Islet of Langerhans (tissue), 1 donor: ENCODE data around the gene SLC25A53.
A peak's percentile ranks its signal among the peaks of the same experiment; 100 is the strongest.
"Not testable (repeated sequence)": the region's sequence is repeated elsewhere in the genome, so short reads cannot be mapped to it uniquely, and the experiment has no call there.

Source experiments
- FAIRE-seq: peaks from one replicate; lab custom pipeline; 2011; peaks lifted over from hg19 to GRCh38; lab: Jason Lieb, UNC

The SLC25A53 gene

DNA sequence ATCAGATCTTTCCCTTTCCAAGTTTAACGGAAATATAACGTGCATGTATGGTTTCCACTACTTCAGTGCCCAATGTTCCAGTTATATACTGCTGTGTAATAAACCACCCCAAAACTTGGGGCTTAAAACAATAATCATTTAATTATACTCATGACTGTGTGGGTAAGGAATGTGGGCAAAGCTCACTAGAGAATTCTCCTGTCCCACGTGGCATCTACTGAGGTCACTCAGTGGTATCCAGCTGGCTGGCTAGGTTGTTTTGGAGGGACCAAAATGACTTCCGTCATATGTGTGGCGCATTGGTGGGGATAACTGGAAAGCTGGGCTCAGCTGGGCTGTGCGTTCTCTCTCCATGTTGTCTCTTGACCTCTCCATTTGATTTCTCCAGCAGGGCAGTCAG lies 26.0 kb downstream of the SLC25A53 start:
- FAIRE-seq = no peak

DNA sequence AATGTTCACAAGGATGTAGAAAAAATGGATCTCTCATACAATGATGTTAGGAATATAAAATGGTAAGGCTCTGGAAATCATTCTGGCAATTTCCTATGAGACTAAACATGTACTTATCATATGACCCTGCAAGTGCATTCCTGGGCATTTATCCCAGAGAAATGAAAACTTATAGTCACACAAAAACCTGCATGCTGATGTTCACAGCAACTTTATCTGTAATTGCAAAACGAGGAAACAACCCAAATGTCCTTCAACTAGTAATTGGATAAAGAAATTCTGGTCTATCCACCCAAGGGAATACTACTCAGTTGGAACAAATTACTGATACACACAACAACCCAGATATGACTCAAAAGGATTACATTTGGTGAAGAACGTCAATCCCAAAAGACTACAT lies 30.0 kb downstream of the SLC25A53 start:
- FAIRE-seq = no peak

- no peak for FAIRE-seq
These were observed 34.0 kb downstream of the SLC25A53 start for GRCh38 chrX:104122829-104123228.

DNA sequence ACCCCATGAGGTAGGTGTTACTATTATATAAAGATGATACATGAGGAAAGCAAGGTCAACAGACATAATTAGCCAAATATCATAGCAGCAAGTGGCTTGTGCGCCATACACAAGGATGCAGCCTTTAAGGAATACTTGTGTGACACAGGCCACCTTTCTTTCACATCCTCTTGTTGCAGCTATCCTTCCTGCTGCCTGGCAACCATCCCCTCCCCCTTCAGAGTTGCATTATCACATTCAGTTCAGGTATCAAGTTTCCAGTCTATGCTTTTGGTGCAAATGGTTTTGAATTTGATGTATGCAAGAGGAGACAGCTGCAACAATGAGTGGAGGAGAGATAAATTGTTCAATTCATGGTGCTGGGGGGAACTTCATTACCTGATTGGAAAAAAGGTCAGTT lies 38.0 kb downstream of the SLC25A53 start:
- FAIRE-seq = no peak

GRCh38 chrX:104117759-104118158 lies 39.0 kb downstream of the SLC25A53 start:
- FAIRE-seq = no peak

GRCh38 chrX:104113222-104113965 lies 43.4 kb downstream of the SLC25A53 start:
- FAIRE-seq = no peak

- no peak for FAIRE-seq
These were observed 44.4 kb downstream of the SLC25A53 start, which contains the start of gene ZCCHC18 for GRCh38 chrX:104112326-104112951. TSS of gene ZCCHC18 (plus strand) at chrX:104112523. CDS start at chrX:104114112, 1,589 bp downstream.

DNA sequence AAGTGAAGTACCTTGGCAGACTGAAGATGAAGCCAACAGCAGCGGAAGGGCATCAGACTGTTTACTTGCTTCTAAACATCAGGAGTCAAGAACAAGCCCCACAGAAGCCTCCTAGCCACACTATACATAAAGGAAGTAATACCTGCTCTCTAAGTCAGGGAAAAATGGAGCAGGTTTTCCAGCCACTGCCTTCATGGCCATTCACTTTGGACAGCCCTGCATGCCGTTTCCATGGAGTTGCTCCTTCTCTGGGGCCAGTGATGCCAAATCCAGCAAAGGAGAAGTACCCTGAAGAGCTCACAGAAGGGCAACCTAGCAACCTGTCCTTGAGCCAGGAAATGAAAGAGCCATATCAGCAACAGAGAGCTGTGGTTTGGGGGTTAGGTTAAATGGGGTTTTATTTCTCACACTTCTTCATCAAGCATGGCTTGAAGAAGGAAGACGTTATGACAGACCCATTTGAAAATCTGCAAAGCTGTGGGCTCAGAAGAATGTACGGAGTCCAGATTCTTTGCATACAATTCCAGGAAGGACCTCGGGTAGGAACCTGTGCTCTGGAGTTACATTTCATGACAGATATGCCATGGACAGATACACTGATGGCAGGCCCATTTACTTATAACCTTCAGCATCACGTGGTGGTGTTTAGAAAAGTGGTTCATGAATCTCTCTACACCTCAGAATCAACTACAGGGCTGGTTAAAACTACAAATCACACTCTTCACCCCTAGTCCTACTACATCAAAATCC lies 46.1 kb downstream of the SLC25A53 start:
- FAIRE-seq = peak; percentile 100

- FAIRE-seq = no peak
These were observed 47.9 kb downstream of the SLC25A53 start for GRCh38 chrX:104108955-104109354.

- no peak for FAIRE-seq
These were observed 51.2 kb downstream of the SLC25A53 start for GRCh38 chrX:104105330-104106262.

- FAIRE-seq = no peak
These were observed 52.1 kb downstream of the SLC25A53 start for GRCh38 chrX:104104676-104105075.

- FAIRE-seq = peak; percentile 99
These were observed 57.9 kb downstream of the SLC25A53 start for GRCh38 chrX:104098919-104099318.

DNA sequence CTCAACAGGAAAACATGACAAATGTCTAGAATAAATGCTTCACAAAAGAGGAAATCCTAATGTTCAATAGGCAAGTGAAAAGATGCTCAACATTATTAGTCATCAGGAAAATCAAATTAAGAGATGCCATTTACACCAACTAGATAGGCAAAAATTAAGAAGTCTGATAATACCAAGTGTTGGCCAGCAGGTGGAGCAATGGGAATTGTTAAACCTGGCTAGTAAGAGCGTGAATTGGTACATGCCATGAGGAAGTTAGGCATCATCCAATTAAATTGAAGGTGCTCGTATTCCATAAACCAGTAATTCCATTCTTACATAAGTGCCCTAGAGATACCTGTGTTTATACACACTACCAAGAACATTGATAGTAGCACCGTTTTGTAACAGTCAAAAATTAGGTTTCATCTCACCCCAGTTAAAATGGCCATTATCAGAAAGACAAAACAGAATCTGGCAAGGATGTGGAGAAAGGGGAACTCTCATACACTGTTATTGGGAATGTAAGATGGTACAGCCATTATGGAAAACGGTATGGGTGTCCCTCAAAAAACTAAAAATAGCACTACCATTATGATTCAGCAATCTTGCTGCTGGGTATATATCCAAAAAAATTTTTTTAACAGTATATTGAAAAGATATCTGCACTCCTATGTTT lies 58.5 kb downstream of the SLC25A53 start:
- FAIRE-seq = peak; percentile 99

DNA sequence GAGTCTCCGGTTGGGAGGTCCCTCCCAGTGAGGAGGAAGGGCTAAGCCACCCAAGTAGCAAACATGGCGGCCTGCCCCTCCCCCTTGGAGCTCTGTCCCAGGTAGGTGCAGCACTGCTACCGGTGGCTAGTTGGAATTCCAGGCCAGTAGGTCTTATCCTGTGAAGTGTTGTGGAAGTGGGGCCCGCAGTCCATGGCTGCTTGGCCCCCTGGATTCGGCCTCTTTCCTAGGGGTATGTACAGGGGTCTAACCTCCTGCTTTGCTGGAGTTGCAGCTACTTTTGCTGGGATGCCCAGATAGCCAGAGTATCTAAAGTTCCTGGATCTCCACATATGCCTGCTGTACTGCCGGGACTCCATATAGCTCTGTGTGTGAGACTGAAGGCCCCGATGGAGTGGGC lies 70.9 kb downstream of the SLC25A53 start:
- FAIRE-seq = no peak

DNA sequence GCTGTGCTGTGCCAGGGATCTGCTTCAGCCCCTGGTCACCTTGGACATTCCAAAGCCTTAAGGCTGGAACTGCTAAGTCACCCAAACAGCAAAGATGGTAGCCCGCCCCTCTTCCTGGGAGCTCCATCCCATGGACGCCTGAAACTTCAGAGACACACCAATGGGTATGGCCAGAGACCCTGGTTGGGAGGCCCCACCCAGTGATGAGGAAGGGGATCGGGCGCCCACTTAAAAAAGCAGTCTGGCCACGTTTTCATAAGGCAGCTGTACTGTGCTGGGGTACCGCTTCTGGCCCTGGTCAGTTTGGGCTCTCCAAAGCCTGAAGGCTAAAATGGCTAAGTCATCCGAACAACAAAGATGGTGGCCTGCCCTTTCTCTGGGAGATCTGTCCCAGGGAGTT lies 71.3 kb downstream of the SLC25A53 start:
- no peak for FAIRE-seq

DNA sequence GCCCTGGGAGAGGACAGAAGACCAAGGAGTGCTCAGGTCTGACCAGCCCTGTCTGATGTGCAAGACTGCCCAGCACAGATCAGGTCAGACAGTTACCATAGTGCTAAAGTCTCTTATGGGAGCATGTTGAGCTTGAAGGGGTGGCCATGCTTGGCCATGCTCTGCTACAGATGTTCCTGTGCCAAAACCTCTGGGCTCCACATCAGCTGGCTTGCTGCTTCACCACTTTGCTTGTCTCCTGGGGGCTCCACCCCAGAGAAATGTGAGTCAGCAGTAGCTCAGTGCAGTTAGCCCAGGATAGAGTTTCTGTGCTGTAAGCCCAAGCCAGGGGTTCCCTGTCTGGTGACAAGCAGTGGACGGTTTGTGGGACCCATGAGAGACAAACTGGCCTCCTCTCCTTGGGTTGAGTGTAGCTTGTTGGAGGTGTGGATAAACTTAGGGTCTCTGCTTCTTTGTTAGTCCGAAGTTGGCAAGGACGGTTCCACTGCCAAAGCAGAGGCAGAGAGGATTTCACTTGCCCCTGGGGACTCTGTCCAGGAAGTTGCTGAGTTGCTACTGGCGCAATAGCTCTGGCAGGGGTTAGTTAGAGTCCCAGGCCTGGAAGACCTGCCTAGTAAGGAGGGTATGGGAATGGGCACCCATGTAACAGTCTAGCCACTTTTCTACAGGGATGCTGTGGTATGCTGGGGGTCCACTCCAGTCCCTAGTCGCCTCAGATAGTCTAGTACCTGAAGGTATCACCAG lies 72.1 kb downstream of the SLC25A53 start:
- FAIRE-seq = no peak

DNA sequence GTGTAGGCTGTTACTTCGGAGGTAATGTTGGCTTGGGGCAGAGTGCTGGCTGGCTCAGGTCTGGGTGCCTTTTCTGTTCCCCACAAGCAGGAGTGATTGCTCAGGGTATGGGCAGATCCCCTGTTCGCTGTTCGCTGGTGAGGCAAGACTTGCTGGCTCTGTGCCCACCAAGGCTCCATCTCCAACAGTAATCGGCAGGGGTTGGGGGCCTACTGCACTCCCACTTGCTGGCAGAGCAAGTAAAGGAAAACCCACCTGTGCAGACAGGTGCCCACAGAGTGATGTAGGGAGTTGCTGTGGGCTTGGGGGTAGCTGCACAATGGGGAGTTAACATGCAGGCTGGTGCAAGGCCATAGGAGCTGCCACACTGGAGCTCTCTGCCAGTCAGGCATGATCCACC lies 72.7 kb downstream of the SLC25A53 start:
- FAIRE-seq = no peak

DNA sequence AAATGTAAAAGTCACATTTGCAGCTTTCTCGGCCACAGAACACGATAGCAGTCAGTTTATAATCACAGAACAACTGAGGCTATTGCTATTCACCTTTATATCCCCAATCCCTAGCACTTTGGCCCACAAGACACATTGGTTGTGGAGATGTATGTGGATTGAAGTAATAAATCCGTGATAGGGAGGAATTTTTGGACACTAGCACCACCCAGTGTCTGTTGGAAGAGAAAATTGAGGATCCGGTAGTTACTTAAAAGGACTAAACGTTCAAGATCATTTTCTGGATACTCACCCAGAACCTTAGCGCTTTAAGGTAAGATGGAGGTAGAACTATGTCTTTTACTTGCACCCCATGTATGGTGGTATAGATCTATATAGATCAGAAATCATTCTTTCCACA lies 79.0 kb downstream of the SLC25A53 start:
- not testable (repeated sequence) for FAIRE-seq

- FAIRE-seq = not testable (repeated sequence)
These were observed 80.9 kb downstream of the SLC25A53 start, which contains the start of gene TMSB15C for GRCh38 chrX:104075778-104076445. TSS of gene TMSB15C (minus strand) at chrX:104076236.

GRCh38 chrX:104062636-104063035 lies 94.2 kb downstream of the SLC25A53 start:
- FAIRE-seq = not testable (repeated sequence)
